ENCODE results near the gene SNX10.

SNX10 gene

DNA sequence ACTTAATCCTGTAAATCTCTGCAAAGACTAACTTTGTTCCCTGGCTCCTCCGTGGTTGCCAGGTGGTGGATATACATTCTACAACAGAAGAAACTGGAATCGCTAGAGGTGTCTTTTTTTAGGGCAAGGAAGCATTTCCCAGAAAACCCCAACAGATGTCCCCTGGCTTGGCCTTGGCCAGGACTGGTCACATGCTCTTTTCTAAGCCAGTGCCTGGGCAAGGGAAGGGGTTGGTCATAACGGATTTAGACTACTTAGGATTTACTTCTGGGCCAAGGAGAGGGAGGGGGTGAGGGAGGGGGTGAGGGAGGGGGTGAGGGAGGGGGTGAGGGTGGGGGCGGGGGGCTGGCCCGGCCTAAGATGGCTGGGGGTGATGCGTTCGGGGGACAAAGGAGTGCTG lies 105.7 kb downstream of the SNX10 start:
- TF ChIP-seq, protein P1, sequence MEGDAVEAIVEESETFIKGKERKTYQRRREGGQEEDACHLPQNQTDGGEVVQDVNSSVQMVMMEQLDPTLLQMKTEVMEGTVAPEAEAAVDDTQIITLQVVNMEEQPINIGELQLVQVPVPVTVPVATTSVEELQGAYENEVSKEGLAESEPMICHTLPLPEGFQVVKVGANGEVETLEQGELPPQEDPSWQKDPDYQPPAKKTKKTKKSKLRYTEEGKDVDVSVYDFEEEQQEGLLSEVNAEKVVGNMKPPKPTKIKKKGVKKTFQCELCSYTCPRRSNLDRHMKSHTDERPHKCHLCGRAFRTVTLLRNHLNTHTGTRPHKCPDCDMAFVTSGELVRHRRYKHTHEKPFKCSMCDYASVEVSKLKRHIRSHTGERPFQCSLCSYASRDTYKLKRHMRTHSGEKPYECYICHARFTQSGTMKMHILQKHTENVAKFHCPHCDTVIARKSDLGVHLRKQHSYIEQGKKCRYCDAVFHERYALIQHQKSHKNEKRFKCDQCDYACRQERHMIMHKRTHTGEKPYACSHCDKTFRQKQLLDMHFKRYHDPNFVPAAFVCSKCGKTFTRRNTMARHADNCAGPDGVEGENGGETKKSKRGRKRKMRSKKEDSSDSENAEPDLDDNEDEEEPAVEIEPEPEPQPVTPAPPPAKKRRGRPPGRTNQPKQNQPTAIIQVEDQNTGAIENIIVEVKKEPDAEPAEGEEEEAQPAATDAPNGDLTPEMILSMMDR (conservative IDR thresholded peaks at IDR 0.05) = no peak
- H3K27ac ChIP-seq = peak overlapping the region; percentile 90

DNA sequence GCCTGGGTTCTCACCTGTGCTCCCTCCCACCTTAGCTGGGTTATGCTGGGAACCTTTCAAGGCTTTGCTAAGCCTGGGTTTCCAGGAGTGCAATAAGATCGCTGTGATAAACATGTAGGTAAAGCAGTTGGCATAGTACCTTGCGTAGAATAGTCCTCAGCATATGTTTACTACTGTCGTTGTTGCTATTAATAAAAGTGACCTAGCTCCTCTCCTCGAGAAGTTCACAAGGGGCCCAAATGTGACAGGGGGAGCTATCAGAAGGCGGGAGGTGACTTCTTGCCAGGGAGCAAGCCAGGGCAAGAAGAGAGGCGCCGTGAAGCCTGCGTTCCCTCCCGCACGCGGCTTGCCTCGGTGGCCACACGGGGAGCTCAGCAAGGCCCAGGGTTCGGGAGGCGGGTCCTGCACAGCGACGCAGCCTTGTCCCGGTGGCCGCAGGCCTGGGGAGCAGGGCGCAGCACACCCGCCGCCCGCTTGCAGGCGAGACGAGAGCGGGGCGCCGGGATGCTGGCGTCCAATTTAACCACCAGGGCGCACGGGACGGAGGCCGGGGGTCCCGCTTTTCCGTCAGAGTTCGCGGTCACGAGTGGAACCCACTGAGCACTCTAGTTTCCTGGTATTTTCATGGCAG lies 106.2 kb downstream of the SNX10 start:
- TF ChIP-seq, protein P1 (conservative IDR thresholded peaks at IDR 0.05) = peak; percentile 39; the same call in 1 of the 2 replicates
- peak overlapping the region; percentile 90 for H3K27ac ChIP-seq

DNA sequence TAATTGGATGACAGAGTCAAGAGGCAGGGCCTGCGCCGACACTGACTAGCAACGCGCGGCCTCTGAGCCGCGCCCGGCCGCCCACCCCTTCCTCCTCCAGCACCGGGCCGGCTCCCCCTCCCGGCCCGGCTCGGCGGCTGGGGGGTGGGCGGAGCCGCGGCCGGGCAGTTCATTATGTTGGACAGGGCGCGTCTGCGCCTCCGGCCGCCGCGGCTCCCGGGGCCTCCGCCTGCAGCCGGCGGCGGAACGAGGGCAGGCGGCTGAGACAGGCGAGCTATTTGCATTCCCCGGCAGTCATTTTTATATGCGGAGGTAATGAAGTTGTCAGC lies 106.7 kb downstream of the SNX10 start:
- TF ChIP-seq, protein P1 (conservative IDR thresholded peaks at IDR 0.05) = no peak
- peak overlapping the region; percentile 90 for H3K27ac ChIP-seq

DNA sequence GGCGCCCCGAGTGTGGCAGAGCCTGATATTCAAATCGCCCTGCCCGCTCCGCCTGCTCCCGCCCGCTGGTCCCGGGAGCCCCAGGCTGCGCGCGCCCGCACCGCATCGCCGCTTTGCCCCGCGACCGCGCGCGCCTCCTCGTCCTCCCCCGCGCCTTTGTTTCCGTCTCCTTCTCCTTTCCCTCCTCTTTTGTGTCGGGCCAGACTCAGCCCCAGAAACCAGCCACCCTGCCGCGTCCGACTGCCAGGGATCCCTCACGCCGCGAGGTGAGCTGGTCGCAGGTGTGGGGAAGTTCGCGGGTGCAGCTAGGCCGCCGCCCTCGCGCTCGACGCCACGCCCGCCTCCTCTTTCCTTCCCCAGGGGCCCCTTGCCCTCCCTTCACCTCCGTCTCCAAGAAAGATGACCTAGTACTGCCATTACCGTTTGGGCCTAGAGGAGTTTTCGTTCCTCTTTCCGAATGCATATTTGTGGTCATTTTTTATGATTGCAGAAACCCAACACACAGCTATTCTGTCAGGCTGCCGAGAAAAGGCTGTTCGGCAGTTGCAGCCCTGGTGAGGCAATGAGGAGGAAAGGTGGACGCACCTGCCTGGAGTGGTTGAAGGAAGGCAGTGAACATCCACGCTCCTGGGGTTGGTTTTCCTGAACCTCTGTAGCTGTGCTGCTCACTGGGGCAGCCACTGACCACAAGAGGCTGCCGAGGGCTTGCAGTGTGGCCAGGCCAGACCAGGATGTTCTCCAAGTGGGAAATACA lies 107.3 kb downstream of the SNX10 start:
- H3K27ac ChIP-seq = peak overlapping the region; percentile 90
- TF ChIP-seq, protein P1 (conservative IDR thresholded peaks at IDR 0.05) = peak; percentile 66

DNA sequence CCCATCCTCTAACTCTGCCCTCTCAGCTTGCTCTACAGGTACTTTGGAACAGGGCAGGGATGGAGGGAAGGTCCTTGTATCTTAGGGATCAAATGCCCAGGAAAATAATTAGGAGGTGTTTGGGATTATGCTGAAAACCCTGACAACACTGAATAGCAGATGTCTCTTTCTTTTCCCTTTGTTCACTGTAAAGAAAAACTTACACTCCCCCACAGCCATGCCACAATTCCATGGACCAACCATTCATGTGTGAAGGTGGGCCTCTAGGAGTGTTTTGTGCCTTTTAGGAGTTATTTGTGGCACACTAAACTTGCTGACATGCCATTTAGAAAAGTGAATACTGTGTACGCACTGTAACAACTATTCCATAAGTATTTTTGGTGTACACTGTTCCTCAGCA lies 108.1 kb downstream of the SNX10 start:
- TF ChIP-seq, protein P1 (conservative IDR thresholded peaks at IDR 0.05) = no peak
- peak overlapping the region; percentile 90 for H3K27ac ChIP-seq

DNA sequence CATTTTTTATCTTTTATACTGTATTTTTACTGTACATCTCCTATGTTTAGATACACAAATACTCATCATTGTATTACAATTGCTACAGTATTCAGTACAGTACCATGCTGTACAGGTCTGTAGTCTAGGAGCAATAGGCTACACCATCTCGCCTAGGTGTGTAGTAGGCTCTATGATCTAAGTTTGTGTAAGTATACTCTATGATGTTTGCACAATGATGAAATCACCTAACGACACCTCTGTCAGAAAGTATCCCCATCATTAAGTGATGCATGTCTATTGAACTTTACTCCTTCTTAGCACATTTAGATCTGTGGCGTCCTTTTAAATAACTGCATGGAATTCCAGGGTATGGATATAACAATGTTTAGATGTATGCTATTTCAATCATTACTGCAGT lies 112.0 kb downstream of the SNX10 start:
- H3K27ac ChIP-seq = no peak overlapping the region
- TF ChIP-seq, protein P1 (conservative IDR thresholded peaks at IDR 0.05) = no peak

DNA sequence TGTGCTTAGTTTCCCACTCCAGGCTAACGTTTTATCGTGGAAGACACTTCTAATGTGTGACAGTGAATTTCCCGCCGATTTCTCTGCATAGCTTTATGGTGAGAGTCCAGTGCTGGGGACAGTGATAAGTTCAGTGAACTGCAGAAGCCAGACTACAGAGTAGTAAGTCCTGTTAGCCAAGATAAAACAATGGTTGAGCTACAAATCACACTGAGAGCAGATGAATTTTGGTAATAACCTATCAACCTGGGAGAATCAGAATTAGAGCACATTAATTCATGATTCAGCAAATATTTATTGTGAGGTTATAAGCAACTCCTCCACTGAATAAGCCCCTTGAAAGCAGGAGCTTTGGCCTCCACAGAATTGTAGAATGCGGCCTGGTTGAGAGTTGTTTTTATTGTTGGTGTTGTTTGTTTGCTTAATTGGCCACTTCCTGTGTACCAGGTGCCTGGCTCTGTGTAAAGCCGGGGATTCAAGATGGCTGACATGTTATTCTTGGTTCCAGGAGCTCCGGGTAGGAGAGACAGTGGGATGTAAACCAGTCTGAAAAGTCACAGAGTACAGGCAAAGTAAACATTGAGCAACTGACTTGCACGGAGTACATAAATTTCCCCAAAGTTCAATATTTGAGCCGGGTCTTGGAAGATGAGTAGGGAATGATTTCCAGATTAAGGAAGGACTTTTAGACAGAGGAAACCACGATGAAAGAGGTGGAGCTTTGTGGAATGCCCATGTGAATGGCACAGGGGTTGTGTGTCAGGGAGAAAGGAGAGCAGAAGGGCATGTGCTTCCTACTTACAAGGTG lies 112.7 kb downstream of the SNX10 start:
- no peak overlapping the region for H3K27ac ChIP-seq
- TF ChIP-seq, protein P1 (conservative IDR thresholded peaks at IDR 0.05) = no peak

All from VCaP (cell line).